HL-60/S4 (cell line): Measurements from ENCODE around the gene KMT2D.

Experiments used
- in situ Hi-C: fragments of 300-500 bp; cut with MboI; formaldehyde crosslinking; loops from 2 replicates; pipeline ENCODE4 v1.14.3; 2022; ENCODE audit warnings: low sequenced_read_pairs

Gene KMT2D

GRCh38 chr12:49089821-49090773 is 29.5 kb upstream of the KMT2D start:
- in situ Hi-C loops = no loop called here

- in situ Hi-C loops = no loop called here
Observed at GRCh38 chr12:49088932-49089330, 28.3 kb upstream of the KMT2D start.

- in situ Hi-C loops = no loop called here
Observed at GRCh38 chr12:49088150-49088931, 27.7 kb upstream of the KMT2D start.

GRCh38 chr12:49086116-49086515 is 25.5 kb upstream of the KMT2D start:
- in situ Hi-C loops = no loop called here

DNA sequence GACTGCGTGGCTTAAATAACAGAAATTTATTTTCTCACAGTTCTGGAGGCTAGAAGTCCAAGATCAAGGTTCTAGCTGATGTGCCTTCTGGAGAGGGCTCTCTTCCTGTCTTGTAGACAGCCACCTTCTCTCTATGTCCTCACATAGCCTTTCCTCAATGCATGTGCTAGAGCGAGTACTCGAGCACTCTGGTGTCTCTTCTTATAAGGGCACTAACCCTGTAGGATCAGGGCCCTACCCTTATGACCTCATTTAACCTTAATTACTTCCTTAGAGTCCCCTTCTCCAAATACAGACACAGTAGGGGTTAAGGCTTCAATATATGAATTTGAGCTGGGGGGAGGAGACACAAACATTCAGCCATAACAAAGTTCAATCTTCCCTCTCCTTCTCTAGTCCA is 23.8 kb upstream of the KMT2D start:
- in situ Hi-C loops = no loop called here

- in situ Hi-C loops = no loop called here
Observed at GRCh38 chr12:49079793-49080192, 19.2 kb upstream of the KMT2D start.

GRCh38 chr12:49070971-49071370 is 10.4 kb upstream of the KMT2D start:
- in situ Hi-C loops = no loop called here

DNA sequence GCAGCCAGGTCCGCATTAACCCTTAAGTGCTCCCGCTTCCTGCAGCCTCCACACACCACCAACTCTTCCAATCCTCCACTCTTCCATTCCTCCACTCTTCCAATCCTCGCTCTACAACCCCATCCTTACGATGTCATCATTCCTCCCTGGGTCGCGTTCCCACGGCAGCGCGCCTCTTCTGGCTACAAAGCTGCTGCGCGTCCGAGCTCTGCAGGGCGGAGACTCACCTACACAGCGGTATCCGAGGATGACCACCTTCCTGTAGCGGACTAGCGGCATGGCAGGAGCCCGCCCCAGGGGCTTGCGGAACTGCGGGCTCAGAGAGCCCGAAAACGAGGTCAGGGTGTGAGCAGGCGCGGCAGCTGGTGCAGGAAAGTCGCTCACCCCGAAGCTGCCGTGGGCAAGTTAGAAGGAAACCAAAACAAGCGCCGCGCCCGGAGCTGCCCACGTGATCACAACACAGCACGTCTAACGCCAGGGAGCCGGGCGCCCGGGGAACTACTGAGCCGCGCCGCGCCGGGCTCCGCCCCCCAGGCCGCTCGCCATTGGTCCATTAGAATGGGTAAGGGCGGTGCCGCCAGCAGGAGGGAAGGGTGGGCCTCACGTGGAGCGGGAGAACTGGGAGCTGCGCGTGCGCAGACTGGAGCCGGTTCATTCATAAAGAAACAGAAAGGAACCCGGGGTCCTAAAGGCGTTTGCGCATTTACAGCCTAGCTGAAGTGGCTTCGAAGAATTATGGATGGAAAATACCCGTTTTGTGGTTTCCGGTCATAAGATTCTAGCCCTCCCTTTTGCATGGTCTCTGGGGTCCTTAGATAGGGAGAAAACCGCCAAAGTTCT is 9.1 kb upstream of the KMT2D start, which contains the start of gene RHEBL1:
Gene RHEBL1 (minus strand): TSS at position 473 of the 840 bp plus-strand sequence. CDS start 194 bp downstream, at position 279.
- in situ Hi-C loops = loop anchor here (10.0 kb wide), 1 partner anchor 165 kb away; no protein-coding TSS in a partner anchor

GRCh38 chr12:49068879-49069506 is 8.4 kb upstream of the KMT2D start:
- in situ Hi-C loops = loop anchor here (10.0 kb wide), 1 partner anchor 166 kb away; no protein-coding TSS in a partner anchor

DNA sequence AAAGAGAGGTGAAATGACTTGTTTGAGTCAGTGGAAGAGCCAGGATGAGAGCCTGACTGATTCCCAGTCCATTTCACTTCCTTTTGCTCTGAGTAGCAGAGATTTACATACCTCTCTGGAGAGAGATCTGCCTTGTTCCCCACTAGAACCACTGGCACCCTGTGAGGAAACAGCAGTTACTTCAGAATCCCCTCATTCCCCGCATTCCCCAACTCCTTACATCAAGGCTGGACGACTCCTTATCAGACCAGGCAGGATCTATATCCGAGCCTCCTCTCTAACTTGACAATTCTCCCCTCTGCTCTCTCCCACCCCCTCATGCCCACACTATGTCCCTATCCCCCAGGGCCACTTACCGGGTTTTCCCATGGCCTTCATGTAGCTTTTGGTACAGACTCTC is 5.5 kb upstream of the KMT2D start:
- in situ Hi-C loops = loop anchor here (10.0 kb wide), 1 partner anchor 169 kb away; no protein-coding TSS in a partner anchor

GRCh38 chr12:49064767-49065152 is 4.2 kb upstream of the KMT2D start:
- in situ Hi-C loops = loop anchor here (10.0 kb wide), 1 partner anchor 170 kb away; no protein-coding TSS in a partner anchor

DNA sequence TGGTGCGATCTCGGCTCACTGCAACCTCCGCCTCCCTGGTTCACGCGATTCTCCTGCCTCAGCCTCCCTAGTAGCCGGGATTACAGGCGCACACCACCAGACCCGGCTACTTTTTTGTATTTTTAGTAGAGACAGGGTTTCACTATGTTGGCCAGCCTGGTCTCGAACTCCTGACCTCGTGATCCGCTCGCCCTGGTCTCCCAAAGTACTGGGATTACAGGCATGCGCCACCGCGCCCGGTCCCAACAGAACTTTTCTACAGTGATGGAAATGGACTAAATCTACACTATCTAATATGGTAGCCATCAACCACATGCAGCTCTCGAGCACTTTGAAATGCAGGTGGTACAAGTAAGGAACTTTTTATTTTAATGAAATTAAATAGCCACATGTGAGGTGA is 1.3 kb upstream of the KMT2D start:
- in situ Hi-C loops = loop anchor here (10.0 kb wide), 1 partner anchor 173 kb away; no protein-coding TSS in a partner anchor

GRCh38 chr12:49061157-49061650 is 610 bp upstream of the KMT2D start:
- in situ Hi-C loops = loop anchor here (10.0 kb wide), 1 partner anchor 174 kb away; no protein-coding TSS in a partner anchor

- in situ Hi-C loops = loop anchor here (10.0 kb wide), 1 partner anchor 175 kb away; no protein-coding TSS in a partner anchor
Observed at GRCh38 chr12:49059299-49060171, 1.1 kb downstream of the KMT2D start.

DNA sequence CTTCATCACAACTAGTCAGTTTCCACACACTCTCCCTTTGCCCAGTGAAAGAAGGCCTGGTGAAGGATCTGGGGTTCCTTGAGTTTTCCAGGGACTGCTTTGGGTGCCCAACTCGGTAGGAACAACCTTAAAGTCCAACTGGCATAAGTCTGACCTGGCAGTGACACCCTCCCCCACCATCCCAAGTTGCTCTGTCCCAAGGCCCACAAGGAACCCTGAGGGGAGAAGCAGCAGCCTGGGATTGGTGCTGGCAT is 1.6 kb downstream of the KMT2D start:
- in situ Hi-C loops = no loop called here

- in situ Hi-C loops = no loop called here
Observed at GRCh38 chr12:49058366-49059044, 2.1 kb downstream of the KMT2D start.

DNA sequence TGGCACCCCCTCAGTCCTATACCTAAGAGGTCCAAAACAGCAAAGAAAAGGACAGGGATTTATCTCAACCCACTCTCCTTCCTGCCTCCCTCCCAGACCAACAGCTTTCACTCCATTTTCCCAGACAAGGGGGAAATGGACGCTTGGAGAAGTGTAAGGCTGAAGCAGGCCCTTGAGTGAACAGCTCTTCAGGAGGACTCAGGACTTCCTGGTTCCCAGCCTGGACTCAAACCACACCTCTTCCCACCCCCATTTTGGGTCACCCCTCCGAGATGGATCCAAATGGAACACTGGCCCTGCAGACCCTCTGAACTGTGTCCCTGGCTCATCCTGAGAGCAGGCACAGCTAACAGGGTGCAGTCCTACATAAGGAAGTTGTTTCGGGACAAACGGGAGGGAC is 2.7 kb downstream of the KMT2D start:
- in situ Hi-C loops = no loop called here

DNA sequence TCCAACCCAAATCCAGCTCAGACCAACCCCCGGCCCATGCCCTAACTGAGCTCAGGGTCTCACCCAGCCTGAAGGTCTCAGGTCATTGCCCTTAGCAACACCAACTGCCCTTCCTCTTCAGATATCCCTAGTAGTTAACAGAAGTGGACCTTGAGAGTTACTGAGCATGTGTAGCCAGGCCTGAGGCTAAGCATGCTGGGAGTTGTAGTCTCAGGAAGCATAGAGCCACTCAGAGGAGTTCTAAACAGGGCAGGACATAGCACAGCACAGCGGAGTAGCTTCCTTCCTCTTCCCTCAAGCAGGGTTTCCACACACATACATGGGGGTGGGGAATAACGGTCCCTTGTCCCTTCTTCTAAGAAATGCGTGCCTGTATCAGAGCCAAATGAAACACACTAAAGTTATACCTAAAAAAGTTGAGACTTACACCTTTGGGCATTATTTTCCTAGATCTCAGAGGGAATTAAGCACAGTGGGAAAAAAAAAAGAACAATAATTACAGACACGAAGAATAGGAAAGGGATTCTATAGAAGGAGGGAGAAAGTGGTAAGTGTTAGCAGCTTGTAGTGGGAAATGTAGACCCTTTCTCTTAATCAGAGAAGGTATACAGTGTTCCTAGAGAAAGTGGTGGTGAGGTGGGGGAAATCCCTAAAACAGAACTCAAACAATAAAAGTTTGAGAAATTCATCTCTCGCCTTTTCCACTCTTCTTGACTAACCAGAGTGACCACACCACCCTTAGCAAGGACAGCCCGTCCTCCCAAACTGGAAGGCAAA is 4.4 kb downstream of the KMT2D start:
- in situ Hi-C loops = no loop called here
